Cardiac septum (tissue), 1 donor: Measurements from ENCODE around the gene TTLL6. TPM values are rescaled to one million over a fixed set of nuclear protein-coding genes. Genes with fewer than 3 reads are reported as not detected.
"Not testable (repeated sequence)": the region's sequence is repeated elsewhere in the genome, so short reads cannot be mapped to it uniquely, and the experiment has no call there.

Source experiments
- DNase-seq: peaks from one replicate; pipeline ENCODE4 v3.0.0-alpha.2; 2020; ENCODE audit warnings: low spot score
- intact Hi-C: fragments of 100-400 bp; cut with DNase I; formaldehyde crosslinking; loops from one replicate; pipeline ENCODE4 v1.14.0; 2022
- microRNA-seq: library from miRNA; unstranded; fragments of <30 nt; microRNA quantifications from one replicate; pipeline ENCODE4 v1.2.0, GENCODE V29; 2020
- total RNA-seq: library from RNA; stranded (reverse); fragmentation: NEBNext Ultra II Directional; extraction: Animal tissue kit (Norgen Biotek cat#: 25700); gene quantifications from one replicate; pipeline ENCODE4 v1.2.1, GENCODE V29; 2021
- donor health status: DM: no; HTN: no; CAD: no.

Gene TTLL6
- total RNA-seq, 1 donor from 2014 or later, result not detected

DNA sequence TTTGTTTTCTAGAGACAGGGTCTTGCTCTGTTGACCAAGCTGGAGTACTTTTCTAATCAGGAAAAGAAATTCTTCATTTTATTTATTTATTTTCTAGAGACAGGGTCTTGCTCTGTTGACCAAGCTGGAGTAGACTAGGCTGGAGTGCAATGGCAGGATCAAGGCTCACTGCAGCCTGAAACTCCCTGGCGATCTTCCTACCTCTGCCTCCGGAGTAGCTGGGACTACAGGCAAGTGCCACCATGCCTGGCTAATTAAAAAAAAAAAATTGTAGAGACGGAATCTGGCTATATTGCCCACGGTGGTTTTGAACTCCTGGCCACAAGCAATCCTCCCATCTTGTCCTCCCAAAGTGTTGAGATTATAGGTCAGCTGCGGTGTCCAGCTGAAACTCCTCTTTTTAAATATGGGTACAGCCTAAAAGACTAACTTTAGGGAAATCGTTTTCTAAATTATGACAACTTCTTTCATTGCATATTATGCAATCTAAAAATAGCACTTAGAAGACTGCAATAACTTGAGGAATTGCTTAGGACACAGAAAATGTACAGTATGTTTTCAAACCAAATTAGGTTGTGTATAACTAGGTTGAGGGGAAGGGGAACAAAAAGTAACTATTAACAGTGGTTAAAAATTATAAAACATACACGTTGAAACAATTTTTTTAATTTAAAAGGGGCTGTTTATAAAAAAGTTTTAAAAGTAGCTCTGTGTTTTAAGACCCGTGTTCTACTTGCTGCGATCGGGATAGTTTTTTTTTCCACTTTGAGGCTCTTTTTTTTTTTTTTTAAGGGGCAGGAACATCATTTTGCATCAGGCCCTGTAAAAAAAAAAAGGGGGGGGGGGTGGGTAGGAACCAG lies 99.4 kb downstream of the TTLL6 start:
- intact Hi-C loops, result loop anchor here (2.0 kb wide), 1 partner anchor 33 kb away; no protein-coding TSS in a partner anchor
- peak; percentile 19 for DNase-seq

- DNase-seq, result peak; percentile 15
- intact Hi-C loops, result not testable (repeated sequence)
These were observed 100.5 kb downstream of the TTLL6 start for GRCh38 chr17:48716549-48716948.

DNA sequence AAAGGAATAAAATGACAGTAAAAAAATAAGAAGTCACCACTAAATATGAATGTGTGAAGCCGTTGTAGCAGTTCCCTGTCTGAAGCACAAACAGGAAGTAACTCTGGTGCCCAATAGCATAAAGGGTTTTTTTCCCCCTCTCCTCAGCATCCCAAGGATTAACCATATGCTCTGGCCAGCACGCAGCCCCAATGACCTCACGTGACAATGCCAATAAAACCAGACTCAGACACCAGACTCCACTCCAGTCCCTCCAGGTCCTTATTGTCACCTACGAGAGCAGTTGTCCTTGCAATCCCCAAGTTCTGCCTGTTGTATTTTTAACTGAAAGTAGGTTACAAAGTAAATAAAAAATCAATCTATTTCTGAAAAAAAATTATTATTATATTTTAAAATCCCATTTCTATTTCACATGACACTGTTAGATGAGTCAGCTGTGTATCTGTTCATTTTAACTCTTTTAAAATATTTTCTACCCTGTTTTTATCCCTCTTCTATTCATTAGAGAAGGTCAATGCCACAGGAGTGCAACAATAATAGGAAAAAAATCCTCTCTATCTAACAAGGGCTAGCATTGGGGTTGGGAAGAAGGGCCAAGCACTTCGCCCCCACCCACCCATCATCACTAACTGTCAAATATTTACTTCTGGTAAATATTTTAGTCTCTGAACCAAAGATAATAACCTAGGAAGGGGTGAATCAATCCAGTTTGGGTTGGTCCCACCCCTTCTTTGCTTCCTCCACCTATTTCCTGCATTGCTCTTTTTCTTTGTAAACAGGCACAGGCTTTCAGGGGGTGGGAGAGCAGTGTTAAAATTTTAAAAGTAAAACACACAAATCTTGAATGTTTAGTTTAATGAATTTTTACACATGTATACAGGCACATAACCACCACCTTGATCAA lies 101.3 kb downstream of the TTLL6 start:
- intact Hi-C loops, result no loop called here

More for the DNA sequence above, 101.3 kb downstream of the TTLL6 start:
- DNase-seq, result no peak

Small RNA genes lying within 50 kb of the gene (microRNA-seq; reads per million reads assigned to microRNA genes)
- gene MIR3185, result not detected

Other genes starting within 250 kb of the TTLL6 start
- gene HOXB4, start 238.9 kb downstream of the TTLL6 start, total RNA-seq, result 1.6 TPM
- gene HOXB3, start 227.0 kb downstream of the TTLL6 start, total RNA-seq, result 4.2 TPM
- not detected for gene HOXB5, start 223.4 kb downstream of the TTLL6 start, total RNA-seq
- 0.92 TPM for gene HOXB6, start 212.2 kb downstream of the TTLL6 start, total RNA-seq
- gene HOXB7, start 206.2 kb downstream of the TTLL6 start, total RNA-seq, result 0.22 TPM
- gene HOXB8, start 201.9 kb downstream of the TTLL6 start, total RNA-seq, result not detected
- not detected for gene HOXB9, start 190.9 kb downstream of the TTLL6 start, total RNA-seq
- gene PRAC1, start 94.7 kb downstream of the TTLL6 start, total RNA-seq, result not detected
- gene PRAC2, start 94.0 kb downstream of the TTLL6 start, total RNA-seq, result not detected
- gene HOXB13, start 88.5 kb downstream of the TTLL6 start, total RNA-seq, result 0.05 TPM
- 163 TPM for gene CALCOCO2, start 13.8 kb upstream of the TTLL6 start, total RNA-seq
- 283 TPM for gene ATP5MC1, start 75.6 kb upstream of the TTLL6 start, total RNA-seq
- 46.1 TPM for gene UBE2Z, start 91.2 kb upstream of the TTLL6 start, total RNA-seq
- 76.1 TPM for gene SNF8, start 127.6 kb upstream of the TTLL6 start, total RNA-seq
- gene GIP, start 151.4 kb upstream of the TTLL6 start, total RNA-seq, result not detected
- gene IGF2BP1, start 180.2 kb upstream of the TTLL6 start, total RNA-seq, result not detected